GM12878 (cell line): ENCODE results near the gene ITGA7. TPM values are rescaled to one million over a fixed set of nuclear protein-coding genes. Genes with fewer than 3 reads are reported as not detected.

ENCODE experiments used
- ATAC-seq: fragments of 200-7000 bp; cut with Tn5 transposase; 3 replicates; pipeline ENCODE4 v1.9.1; 2020; ENCODE audit warnings: mild to moderate bottlenecking, moderate library complexity
- BruUV-seq: library from RNA; stranded (reverse); fragments of 400-500 nt; replicated peaks from 2 replicates; lab custom pipeline; 2021; lab: Mats Ljungman, UMichigan
- CTCF ChIA-PET: fragments of 300-600 bp; sonication (Branson Sonifier 250); formaldehyde crosslinking; extraction: SDS; loops from one replicate; lab custom pipeline; 2021; ENCODE audit warnings: inconsistent platforms; lab: Yijun Ruan, JAX
- POLR2A ChIA-PET: fragments of 350-600 bp; formaldehyde crosslinking; extraction: SDS; loops from one replicate; lab custom pipeline; 2021; ENCODE audit warnings: inconsistent platforms; lab: Charles Lee
- RAD21 ChIA-PET: fragments of 300-600 bp; sonication (Branson Sonifier 250); formaldehyde crosslinking; loops from one replicate; lab custom pipeline; 2023; ENCODE audit warnings: antibody characterized with exemption; ENCODE audit not compliant: unreplicated experiment; lab: Charles Lee
- SMC1A ChIA-PET: fragments of 300-600 bp; sonication (Branson Sonifier 250); formaldehyde crosslinking; loops from one replicate; lab custom pipeline; 2023; ENCODE audit not compliant: unreplicated experiment, uncharacterized antibody; lab: Charles Lee
- DNase-seq: peaks from one replicate; pipeline ENCODE4 v3.0.0-alpha.2; 2011; ENCODE audit warnings: low read depth, low spot score
- FAIRE-seq: peaks from 3 replicates; lab custom pipeline; 2011; peaks lifted over from hg19 to GRCh38; lab: Jason Lieb, UNC
- H2AFZ ChIP-seq: 2 replicates; pipeline ENCODE4 v1.6.0; 2011; ENCODE audit warnings: low read depth, low read length, control low read depth; ENCODE audit not compliant: control insufficient read depth
- H3K27ac ChIP-seq: 2 replicates; pipeline ENCODE4 v1.5.1; 2011; ENCODE audit warnings: control low read depth; ENCODE audit not compliant: control insufficient read depth, insufficient read depth
- H3K27me3 ChIP-seq, 2 experiments: replicated peaks in 1 of 2; 2 replicates each; pipeline versions ENCODE4 v1.6.0 to v1.6.1; 2011; ENCODE audit warnings: low read length in 1 of 2; ENCODE audit not compliant: control insufficient read depth in 2 of 2, insufficient read depth in 2 of 2
- H3K36me3 ChIP-seq, 2 experiments: 2 replicates each; pipeline ENCODE4 v1.5.1; 2011; ENCODE audit warnings: low read length in 1 of 2; ENCODE audit not compliant: control insufficient read depth in 2 of 2, insufficient read depth in 2 of 2
- H3K4me1 ChIP-seq: 2 replicates; pipeline ENCODE4 v1.6.1; 2011; ENCODE audit warnings: mild to moderate bottlenecking, low read length, moderate library complexity, mixed read lengths; ENCODE audit not compliant: control insufficient read depth, insufficient read depth
- H3K4me2 ChIP-seq: 2 replicates; pipeline ENCODE4 v1.6.0; 2011; ENCODE audit warnings: control low read depth; ENCODE audit not compliant: control insufficient read depth, insufficient read depth
- H3K4me3 ChIP-seq: fragments of 200-600 bp; sonication (generic); 2 replicates; pipeline ENCODE4 v1.5.1; 2016
- H3K79me2 ChIP-seq: 2 replicates; pipeline ENCODE4 v1.6.0; 2011; ENCODE audit warnings: low read length; ENCODE audit not compliant: control insufficient read depth, insufficient read depth
- H3K9ac ChIP-seq: 2 replicates; pipeline ENCODE4 v1.8.0; 2011; ENCODE audit warnings: low read length, control low read depth, mixed read lengths; ENCODE audit not compliant: control insufficient read depth, insufficient read depth
- H3K9me3 ChIP-seq: replicated peaks from 3 replicates; pipeline ENCODE4 v1.5.1; 2011; ENCODE audit warnings: mild to moderate bottlenecking, low read length; ENCODE audit not compliant: control insufficient read depth, insufficient read depth
- H4K20me1 ChIP-seq: 2 replicates; pipeline ENCODE4 v1.6.0; 2011; ENCODE audit not compliant: control insufficient read depth, insufficient read depth
- ASH2L ChIP-seq: fragments of 300-600, 200-600 bp; sonication (generic); IDR thresholded peaks from 2 replicates; pipeline ENCODE4 v1.6.1; 2017; ENCODE audit warnings: low read depth, mild to moderate bottlenecking, borderline replicate concordance
- EED ChIP-seq: sonication (generic); IDR thresholded peaks from 2 replicates; pipeline ENCODE4 v1.6.1; 2016; ENCODE audit warnings: antibody characterized with exemption, low read depth
- ESRRA ChIP-seq: IDR thresholded peaks from 2 replicates; pipeline ENCODE4 v1.6.1; 2012; ENCODE audit warnings: mild to moderate bottlenecking, low read length, improper control_type of control experiment
- PAX5 ChIP-seq: IDR thresholded peaks from 2 replicates; pipeline ENCODE4 v1.6.1; 2011; ENCODE audit warnings: low read depth, low read length, borderline replicate concordance
- SMAD5 ChIP-seq: IDR thresholded peaks from 2 replicates; pipeline ENCODE4 v1.6.1; 2016; ENCODE audit warnings: antibody characterized with exemption, low read depth
- TAF1 ChIP-seq: IDR thresholded peaks from 2 replicates; pipeline ENCODE4 v1.6.1; 2011; ENCODE audit warnings: mild to moderate bottlenecking, low read depth, low read length, borderline replicate concordance
- TCF12 ChIP-seq: IDR thresholded peaks from 2 replicates; pipeline ENCODE4 v1.6.1; 2011; ENCODE audit warnings: low read depth, mild to moderate bottlenecking, low read length
- in situ Hi-C: fragments of 300-500 bp; cut with MboI; formaldehyde crosslinking; loops from 9 replicates; pipeline ENCODE4 v1.14.3; 2018; ENCODE audit warnings: mixed read lengths
- intact Hi-C: fragments of 100-400 bp; cut with micrococcal nuclease; formaldehyde crosslinking; loops from one replicate; pipeline ENCODE4 v1.14.2; 2022; ENCODE audit not compliant: unreplicated experiment
- polyA plus RNA-seq, 11 experiments: library from polyadenylated mRNA; depleted of rRNA in 4 of 11; unstranded in 6 of 11; stranded (reverse) in 5 of 11; fragments of >200 nt; fragmentation: Nextera tagmentation in 4 of 11; fragmentation: Illumina TruSeq in 1 of 11; extraction: Ambion mirVana in 4 of 11; extraction: Trizol in 1 of 11; gene quantifications; 1 replicate in 1 of 11; 2 replicates in 10 of 11; pipeline versions ENCODE4 v1.2.1 to v1.2.3, GENCODE V29; 2011 to 2016; ENCODE audit warnings: inconsistent platforms in 2 of 11, missing spikeins in 2 of 11, low read depth in 1 of 11
- total RNA-seq, 4 experiments: library from RNA; depleted of rRNA in 3 of 4; stranded (reverse); fragments of >200 nt in 3 of 4; fragmentation: Illumina TruSeq in 1 of 4; extraction: Trizol in 1 of 4; gene quantifications; 2 replicates each; pipeline versions ENCODE4 v1.2.1 to v1.2.3, GENCODE V29; 2013 to 2021
- TF ChIP-seq, protein P1 (sequence below): IDR thresholded peaks from 2 replicates; pipeline ENCODE4 v1.6.1; 2011; ENCODE audit warnings: low read depth, low read length, improper control_type of control experiment, borderline replicate concordance
- TF ChIP-seq, protein P2 (sequence below): IDR thresholded peaks from 2 replicates; pipeline ENCODE4 v1.6.1; 2012; ENCODE audit warnings: mild to moderate bottlenecking, low read depth, low read length
- TF ChIP-seq, protein P3 (sequence below): fragments of 450-650 bp; formaldehyde crosslinking; IDR thresholded peaks from 2 replicates; pipeline ENCODE4 v1.4.0; 2022; ENCODE audit warnings: mild to moderate bottlenecking, moderate library complexity

ITGA7 gene
- total and polyA plus RNA-seq, 10 of the 15 experiments (the other 5 are each of a cell fraction or from before 2014, with no cell fraction given): 0.18 to 5.1 (median 1.5) TPM

DNA sequence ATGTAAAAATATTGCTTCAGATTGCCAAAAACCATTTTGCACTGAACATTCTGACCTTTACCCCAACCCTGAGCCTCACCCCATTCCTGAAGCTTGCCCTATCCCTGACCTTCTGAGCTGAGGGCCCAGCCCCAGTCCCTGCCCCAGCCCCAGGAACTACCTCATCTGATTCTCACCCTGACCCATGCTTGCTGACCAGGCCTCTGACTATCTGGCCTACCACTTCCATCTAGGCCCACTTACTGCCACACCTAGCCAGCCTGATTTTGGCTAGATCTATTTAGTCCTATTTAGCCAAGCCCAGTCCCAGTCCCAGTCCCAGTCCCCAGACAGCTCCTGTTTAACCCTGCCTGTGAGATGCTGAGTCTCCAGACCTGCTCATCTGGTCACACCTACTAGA lies 37.4 kb downstream of the ITGA7 start:
- POLR2A ChIA-PET: no interaction called here
- intact Hi-C loops (no loop called here), in situ Hi-C loops (no loop called here)
- H3K36me3 ChIP-seq: no peaks in the 10 kb centered on the region
- ATAC-seq (no peak), DNase-seq (no peak), FAIRE-seq (no peak)
- H3K9me3 ChIP-seq: no peaks in the 10 kb centered on the region; the same call in 2 of the 3 replicates
- H3K4me2 ChIP-seq: no peak overlapping the region
- H3K27me3 ChIP-seq: no peaks in the 10 kb centered on the region
- RAD21 ChIA-PET: no interaction called here
- BruUV-seq: no TSS peak
- H3K4me1 ChIP-seq: peaks cover 17% of the 10 kb centered on the region
- no peak overlapping the region for H2AFZ ChIP-seq
- SMC1A ChIA-PET: interaction anchor here (0.6 to 1.6 kb wide), 3 partner anchors 13 to 49 kb away, joined by 3 read pairs; no protein-coding TSS in a partner anchor
- CTCF ChIA-PET: interaction anchor here (1.1 to 1.2 kb wide), 2 partner anchors 14 to 24 kb away, joined by 3 to 4 read pairs; no protein-coding TSS in a partner anchor
- no peak for TF ChIP-seq TAF1
- TF ChIP-seq, protein P1, sequence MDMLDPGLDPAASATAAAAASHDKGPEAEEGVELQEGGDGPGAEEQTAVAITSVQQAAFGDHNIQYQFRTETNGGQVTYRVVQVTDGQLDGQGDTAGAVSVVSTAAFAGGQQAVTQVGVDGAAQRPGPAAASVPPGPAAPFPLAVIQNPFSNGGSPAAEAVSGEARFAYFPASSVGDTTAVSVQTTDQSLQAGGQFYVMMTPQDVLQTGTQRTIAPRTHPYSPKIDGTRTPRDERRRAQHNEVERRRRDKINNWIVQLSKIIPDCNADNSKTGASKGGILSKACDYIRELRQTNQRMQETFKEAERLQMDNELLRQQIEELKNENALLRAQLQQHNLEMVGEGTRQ: no peak
- TF ChIP-seq, protein P2, sequence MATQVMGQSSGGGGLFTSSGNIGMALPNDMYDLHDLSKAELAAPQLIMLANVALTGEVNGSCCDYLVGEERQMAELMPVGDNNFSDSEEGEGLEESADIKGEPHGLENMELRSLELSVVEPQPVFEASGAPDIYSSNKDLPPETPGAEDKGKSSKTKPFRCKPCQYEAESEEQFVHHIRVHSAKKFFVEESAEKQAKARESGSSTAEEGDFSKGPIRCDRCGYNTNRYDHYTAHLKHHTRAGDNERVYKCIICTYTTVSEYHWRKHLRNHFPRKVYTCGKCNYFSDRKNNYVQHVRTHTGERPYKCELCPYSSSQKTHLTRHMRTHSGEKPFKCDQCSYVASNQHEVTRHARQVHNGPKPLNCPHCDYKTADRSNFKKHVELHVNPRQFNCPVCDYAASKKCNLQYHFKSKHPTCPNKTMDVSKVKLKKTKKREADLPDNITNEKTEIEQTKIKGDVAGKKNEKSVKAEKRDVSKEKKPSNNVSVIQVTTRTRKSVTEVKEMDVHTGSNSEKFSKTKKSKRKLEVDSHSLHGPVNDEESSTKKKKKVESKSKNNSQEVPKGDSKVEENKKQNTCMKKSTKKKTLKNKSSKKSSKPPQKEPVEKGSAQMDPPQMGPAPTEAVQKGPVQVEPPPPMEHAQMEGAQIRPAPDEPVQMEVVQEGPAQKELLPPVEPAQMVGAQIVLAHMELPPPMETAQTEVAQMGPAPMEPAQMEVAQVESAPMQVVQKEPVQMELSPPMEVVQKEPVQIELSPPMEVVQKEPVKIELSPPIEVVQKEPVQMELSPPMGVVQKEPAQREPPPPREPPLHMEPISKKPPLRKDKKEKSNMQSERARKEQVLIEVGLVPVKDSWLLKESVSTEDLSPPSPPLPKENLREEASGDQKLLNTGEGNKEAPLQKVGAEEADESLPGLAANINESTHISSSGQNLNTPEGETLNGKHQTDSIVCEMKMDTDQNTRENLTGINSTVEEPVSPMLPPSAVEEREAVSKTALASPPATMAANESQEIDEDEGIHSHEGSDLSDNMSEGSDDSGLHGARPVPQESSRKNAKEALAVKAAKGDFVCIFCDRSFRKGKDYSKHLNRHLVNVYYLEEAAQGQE: no peak
- no peak for TF ChIP-seq ESRRA
- TF ChIP-seq ASH2L: no peak
- TF ChIP-seq, protein P3, sequence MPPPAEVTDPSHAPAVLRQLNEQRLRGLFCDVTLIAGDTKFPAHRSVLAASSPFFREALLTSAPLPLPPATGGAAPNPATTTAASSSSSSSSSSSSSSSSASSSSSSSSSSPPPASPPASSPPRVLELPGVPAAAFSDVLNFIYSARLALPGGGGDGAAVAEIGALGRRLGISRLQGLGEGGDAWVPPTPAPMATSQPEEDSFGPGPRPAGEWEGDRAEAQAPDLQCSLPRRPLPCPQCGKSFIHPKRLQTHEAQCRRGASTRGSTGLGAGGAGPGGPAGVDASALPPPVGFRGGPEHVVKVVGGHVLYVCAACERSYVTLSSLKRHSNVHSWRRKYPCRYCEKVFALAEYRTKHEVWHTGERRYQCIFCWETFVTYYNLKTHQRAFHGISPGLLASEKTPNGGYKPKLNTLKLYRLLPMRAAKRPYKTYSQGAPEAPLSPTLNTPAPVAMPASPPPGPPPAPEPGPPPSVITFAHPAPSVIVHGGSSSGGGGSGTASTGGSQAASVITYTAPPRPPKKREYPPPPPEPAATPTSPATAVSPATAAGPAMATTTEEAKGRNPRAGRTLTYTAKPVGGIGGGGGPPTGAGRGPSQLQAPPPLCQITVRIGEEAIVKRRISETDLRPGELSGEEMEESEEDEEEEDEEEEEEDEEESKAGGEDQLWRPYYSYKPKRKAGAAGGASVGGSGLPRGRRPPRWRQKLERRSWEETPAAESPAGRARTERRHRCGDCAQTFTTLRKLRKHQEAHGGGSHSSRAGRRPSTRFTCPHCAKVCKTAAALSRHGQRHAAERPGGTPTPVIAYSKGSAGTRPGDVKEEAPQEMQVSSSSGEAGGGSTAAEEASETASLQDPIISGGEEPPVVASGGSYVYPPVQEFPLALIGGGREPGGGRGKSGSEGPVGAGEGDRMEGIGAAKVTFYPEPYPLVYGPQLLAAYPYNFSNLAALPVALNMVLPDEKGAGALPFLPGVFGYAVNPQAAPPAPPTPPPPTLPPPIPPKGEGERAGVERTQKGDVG: no peak
- TF ChIP-seq TCF12: no peak
- no peak for TF ChIP-seq EED
- TF ChIP-seq PAX5: no peak
- no peak for TF ChIP-seq SMAD5
- H3K9ac ChIP-seq: no peak overlapping the region
- no peaks in the 10 kb centered on the region for H4K20me1 ChIP-seq
- no peak overlapping the region for H3K4me3 ChIP-seq
- H3K27ac ChIP-seq: no peak overlapping the region
- H3K79me2 ChIP-seq: no peaks in the 10 kb centered on the region
